ENCODE data around the gene NCK1. TPM values are rescaled to one million over a fixed set of nuclear protein-coding genes. Genes with fewer than 3 reads are reported as not detected.

NCK1 gene
- total and polyA plus RNA-seq, 10 of the 15 experiments (the other 5 are each of a cell fraction or from before 2014, with no cell fraction given): 15.6 to 33.4 (median 25.0) TPM

DNA sequence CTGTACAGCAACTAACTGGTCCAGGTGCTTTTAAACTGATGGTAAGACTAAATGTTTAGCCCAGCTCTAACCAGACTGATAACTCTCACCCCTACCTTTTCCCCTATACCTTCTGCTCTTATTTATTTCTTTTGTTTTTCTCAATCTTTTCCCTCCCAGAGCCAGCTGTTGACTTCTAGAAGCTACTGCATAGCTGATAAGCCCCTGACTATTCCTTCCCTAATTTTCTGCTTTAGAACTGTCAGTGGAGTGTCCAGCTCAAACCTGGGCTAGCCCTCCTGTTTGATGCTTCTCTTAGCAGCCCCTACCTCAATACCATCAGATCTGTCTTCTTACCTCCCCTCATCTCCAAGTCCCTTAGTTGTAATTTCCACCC is 22.5 kb upstream of the NCK1 start (continued):
- TF ChIP-seq ATF7 (IDR thresholded peaks at IDR 0.05; ENCODE audit: low read depth): no peak
- TF ChIP-seq SREBF2 (IDR thresholded peaks at IDR 0.05; ENCODE audit: low read length): no peak
- TF ChIP-seq RUNX3 (IDR thresholded peaks at IDR 0.05; ENCODE audit: low read length): no peak
- no peak for TF ChIP-seq GATAD2B (conservative IDR thresholded peaks at IDR 0.05; ENCODE audit: low read depth)
- no peak for TF ChIP-seq NFYB (IDR thresholded peaks at IDR 0.05; ENCODE audit: insufficient read depth, low read depth, low read length)
- TF ChIP-seq ZNF24 (IDR thresholded peaks at IDR 0.05): no peak
- no peak for TF ChIP-seq RFX5 (IDR thresholded peaks at IDR 0.05; ENCODE audit: low read depth, low read length)

GRCh38 chr3:136840252-136840651 is 21.8 kb upstream of the NCK1 start:
- H3K9me3 ChIP-seq (replicated peaks; ENCODE audit: control insufficient read depth, insufficient read depth, low read length): no peaks in the 10 kb centered on the region
- H3K27ac ChIP-seq (ENCODE audit: control insufficient read depth, insufficient read depth): no peak overlapping the region
- ChIA-PET CTCF (interaction anchor here (1.1 kb wide), 1 partner anchor 8 kb away, joined by 4 read pairs; no protein-coding TSS in a partner anchor), RAD21 (ENCODE audit: unreplicated experiment) (interaction anchor here (1.1 kb wide), 1 partner anchor 174 kb away, joined by 4 read pairs; no protein-coding TSS in a partner anchor), SMC1A (ENCODE audit: uncharacterized antibody, unreplicated experiment) (interaction anchor here (0.9 to 1.9 kb wide), 2 partner anchors 9 to 173 kb away, joined by 4 to 5 read pairs; no protein-coding TSS in a partner anchor), POLR2A (interaction anchor here (1.1 kb wide), 1 partner anchor 23 kb away, joined by 3 read pairs; no protein-coding TSS in a partner anchor)
- H3K36me3 ChIP-seq (ENCODE audit: control insufficient read depth in 2 of 2, insufficient read depth in 2 of 2, low read length in 1 of 2): no peaks in the 10 kb centered on the region
- H4K20me1 ChIP-seq (ENCODE audit: control insufficient read depth, insufficient read depth): no peaks in the 10 kb centered on the region
- DNase-seq (ENCODE audit: low read depth, low spot score): no peak
- no peaks in the 10 kb centered on the region for H3K4me1 ChIP-seq (ENCODE audit: control insufficient read depth, insufficient read depth, low read length)
- H3K79me2 ChIP-seq (ENCODE audit: control insufficient read depth, insufficient read depth, low read length): no peaks in the 10 kb centered on the region
- 88% methylated on average over 2 of the region's 2 CpGs for WGBS (ENCODE audit: insufficient coverage, insufficient replicate concordance, low lambda C conversion rate, missing lambda C conversion rate)
- no TSS peak for BruUV-seq (replicated peaks)
- H3K27me3 ChIP-seq (replicated peaks in 1 of 2; ENCODE audit: control insufficient read depth in 2 of 2, insufficient read depth in 2 of 2, low read length in 1 of 2): no peaks in the 10 kb centered on the region
- H2AFZ ChIP-seq (ENCODE audit: control insufficient read depth, low read depth, low read length): no peak overlapping the region
- no peak for ATAC-seq
- in situ Hi-C loops (cut with MboI): no loop called here
- TF ChIP-seq HDAC6 (IDR thresholded peaks at IDR 0.05; ENCODE audit: unreplicated experiment) (no peak), IRF4 (IDR thresholded peaks at IDR 0.05; ENCODE audit: low read depth, low read length) (no peak), TCF3 (IDR thresholded peaks at IDR 0.05; ENCODE audit: borderline replicate concordance, insufficient read depth, low read depth, low read length) (no peak), SIN3A (IDR thresholded peaks at IDR 0.05; ENCODE audit: low read depth, low read length) (no peak), ASH2L (IDR thresholded peaks at IDR 0.05; ENCODE audit: borderline replicate concordance, low read depth) (no peak), PKNOX1 (IDR thresholded peaks at IDR 0.05) (no peak), TCF12 (IDR thresholded peaks at IDR 0.05; ENCODE audit: low read depth, low read length) (no peak), ATF7 (IDR thresholded peaks at IDR 0.05; ENCODE audit: low read depth) (no peak), POLR2AphosphoS2 (IDR thresholded peaks at IDR 0.05; ENCODE audit: low read depth, low read length) (no peak), ZNF622 (IDR thresholded peaks at IDR 0.05) (no peak)
- no peak for FAIRE-seq
- no peak overlapping the region for H3K4me3 ChIP-seq
- H3K9ac ChIP-seq (ENCODE audit: control insufficient read depth, insufficient read depth, low read length): no peak overlapping the region
- intact Hi-C loops (cut with micrococcal nuclease; ENCODE audit: unreplicated experiment): no loop called here
- H3K4me2 ChIP-seq (ENCODE audit: control insufficient read depth, insufficient read depth): no peak overlapping the region

Data from GM12878 (cell line).